ENCODE measurements around the gene COMT.
"Not testable (repeated sequence)": the region's sequence is repeated elsewhere in the genome, so short reads cannot be mapped to it uniquely, and the experiment has no call there.

COMT gene

GRCh38 chr22:19933341-19934241 lies 8.0 kb upstream of the COMT start:
- FAIRE-seq: no peak
- no peak for TF ChIP-seq POLR2AphosphoS5 (IDR thresholded peaks at IDR 0.05; ENCODE audit: low read depth, low read length)
- TF ChIP-seq POLR2A (IDR thresholded peaks at IDR 0.05; ENCODE audit: low read depth, low read length): no peak
- no peak for TF ChIP-seq TAF1 (IDR thresholded peaks at IDR 0.05; ENCODE audit: borderline replicate concordance, low read depth, low read length)
- no peak for DNase-seq (ENCODE audit: insufficient read length)

- DNase-seq (ENCODE audit: insufficient read length); FAIRE-seq: not testable (repeated sequence)
These were observed 6.4 kb upstream of the COMT start for GRCh38 chr22:19935123-19935718.

GRCh38 chr22:19936513-19936912 lies 5.1 kb upstream of the COMT start:
- no peak for DNase-seq (ENCODE audit: insufficient read length)
- no peak for TF ChIP-seq POLR2A (IDR thresholded peaks at IDR 0.05; ENCODE audit: low read depth, low read length)
- TF ChIP-seq POLR2AphosphoS5 (IDR thresholded peaks at IDR 0.05; ENCODE audit: low read depth, low read length): no peak
- no peak for TF ChIP-seq TAF1 (IDR thresholded peaks at IDR 0.05; ENCODE audit: borderline replicate concordance, low read depth, low read length)
- FAIRE-seq: no peak

- no peak for FAIRE-seq
- no peak for DNase-seq (ENCODE audit: insufficient read length)
These were observed 3.7 kb upstream of the COMT start for GRCh38 chr22:19937616-19938473.

GRCh38 chr22:19940536-19941364 lies 822 bp upstream of the COMT start:
- FAIRE-seq: no peak
- TF ChIP-seq POLR2A (IDR thresholded peaks at IDR 0.05; ENCODE audit: low read depth, low read length) (no peak), TAF1 (IDR thresholded peaks at IDR 0.05; ENCODE audit: borderline replicate concordance, low read depth, low read length) (no peak), POLR2AphosphoS5 (IDR thresholded peaks at IDR 0.05; ENCODE audit: low read depth, low read length) (peak; percentile 11; the same call in 1 of the 2 replicates)
- DNase-seq (ENCODE audit: insufficient read length): no peak

More at GRCh38 chr22:19937616-19938473, 3.7 kb upstream of the COMT start:
- TF ChIP-seq POLR2AphosphoS5 (IDR thresholded peaks at IDR 0.05; ENCODE audit: low read depth, low read length): no peak
- no peak for TF ChIP-seq POLR2A (IDR thresholded peaks at IDR 0.05; ENCODE audit: low read depth, low read length)
- no peak for TF ChIP-seq TAF1 (IDR thresholded peaks at IDR 0.05; ENCODE audit: borderline replicate concordance, low read depth, low read length)

- FAIRE-seq: no peak
- DNase-seq (ENCODE audit: insufficient read length): no peak
- TF ChIP-seq POLR2A (IDR thresholded peaks at IDR 0.05; ENCODE audit: low read depth, low read length) (no peak), TAF1 (IDR thresholded peaks at IDR 0.05; ENCODE audit: borderline replicate concordance, low read depth, low read length) (0 out of 2 replicates have a peak, but pooled peaks have one; percentile 8)
These were observed 847 bp downstream of the COMT start for GRCh38 chr22:19942157-19943081.

- DNase-seq (ENCODE audit: insufficient read length) (no peak), FAIRE-seq (no peak)
- no peak for TF ChIP-seq TAF1 (IDR thresholded peaks at IDR 0.05; ENCODE audit: borderline replicate concordance, low read depth, low read length)
- TF ChIP-seq POLR2AphosphoS5 (IDR thresholded peaks at IDR 0.05; ENCODE audit: low read depth, low read length): no peak
- TF ChIP-seq POLR2A (IDR thresholded peaks at IDR 0.05; ENCODE audit: low read depth, low read length): no peak
These were observed 1.8 kb downstream of the COMT start for GRCh38 chr22:19943082-19944026.

GRCh38 chr22:19948057-19948760 lies 6.6 kb downstream of the COMT start:
- FAIRE-seq: no peak
- TF ChIP-seq POLR2A (IDR thresholded peaks at IDR 0.05; ENCODE audit: low read depth, low read length) (no peak), POLR2AphosphoS5 (IDR thresholded peaks at IDR 0.05; ENCODE audit: low read depth, low read length) (no peak), TAF1 (IDR thresholded peaks at IDR 0.05; ENCODE audit: borderline replicate concordance, low read depth, low read length) (no peak)
- no peak for DNase-seq (ENCODE audit: insufficient read length)

GRCh38 chr22:19951346-19951745 lies 9.8 kb downstream of the COMT start:
- FAIRE-seq: no peak
- TF ChIP-seq TAF1 (IDR thresholded peaks at IDR 0.05; ENCODE audit: borderline replicate concordance, low read depth, low read length): no peak
- TF ChIP-seq POLR2AphosphoS5 (IDR thresholded peaks at IDR 0.05; ENCODE audit: low read depth, low read length): no peak
- TF ChIP-seq POLR2A (IDR thresholded peaks at IDR 0.05; ENCODE audit: low read depth, low read length): no peak

More at GRCh38 chr22:19951346-19951745, 9.8 kb downstream of the COMT start:
- DNase-seq (ENCODE audit: insufficient read length): no peak

Data from GM12892 (cell line).